HG03175 (cell line): ENCODE results near the gene ZNF316.
"Not testable (repeated sequence)": the region's sequence is repeated elsewhere in the genome, so short reads cannot be mapped to it uniquely, and the experiment has no call there.

Experiments
- ATAC-seq: cut with Tn5 transposase; IDR thresholded peaks from one replicate; pipeline ENCODE4 v1.9.1; 2021; ENCODE audit warnings: mild to moderate bottlenecking, moderate library complexity; ENCODE audit not compliant: unreplicated experiment

Gene ZNF316

DNA sequence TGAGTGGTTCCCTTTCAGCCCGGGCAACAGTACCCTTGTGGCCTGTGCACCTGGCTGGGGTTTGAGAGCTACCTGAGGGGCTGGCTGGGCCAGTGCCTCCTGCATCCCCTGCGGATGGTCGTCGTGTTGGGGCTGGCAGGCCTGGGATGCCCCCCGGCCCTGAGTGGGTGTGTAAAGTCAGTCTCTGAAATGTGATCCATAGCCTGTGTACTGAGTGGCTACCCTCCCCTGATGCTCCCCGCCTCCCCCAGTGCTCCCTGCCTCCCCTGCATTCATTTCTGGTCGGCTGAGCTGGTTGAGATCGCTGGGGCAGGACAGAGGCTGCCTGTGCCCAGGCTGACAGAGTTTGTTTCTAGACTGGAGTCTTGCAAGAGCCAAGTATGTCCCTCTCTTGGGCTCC, 9.3 kb downstream of the ZNF316 start:
- ATAC-seq: no peak

DNA sequence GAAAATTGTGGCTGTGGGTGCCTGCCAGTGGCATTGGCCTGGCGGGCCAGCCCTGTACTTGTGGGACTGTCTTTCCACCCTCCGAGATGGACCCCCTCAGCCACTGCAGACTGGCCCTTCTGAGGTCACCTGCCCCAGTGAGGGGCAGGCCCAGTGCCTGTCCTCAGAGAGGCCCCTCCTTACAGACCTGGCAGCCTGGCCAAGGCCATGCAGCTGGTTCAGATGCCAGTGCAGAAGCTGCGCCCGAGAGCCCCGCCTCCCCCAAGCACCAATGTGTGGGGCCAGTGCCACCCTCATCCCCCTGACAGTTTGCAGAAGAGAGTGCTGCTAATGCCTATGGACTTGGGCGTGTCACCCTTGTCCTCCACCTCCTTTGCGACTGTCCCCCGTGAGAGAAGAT, 10.0 kb downstream of the ZNF316 start:
- no peak for ATAC-seq

DNA sequence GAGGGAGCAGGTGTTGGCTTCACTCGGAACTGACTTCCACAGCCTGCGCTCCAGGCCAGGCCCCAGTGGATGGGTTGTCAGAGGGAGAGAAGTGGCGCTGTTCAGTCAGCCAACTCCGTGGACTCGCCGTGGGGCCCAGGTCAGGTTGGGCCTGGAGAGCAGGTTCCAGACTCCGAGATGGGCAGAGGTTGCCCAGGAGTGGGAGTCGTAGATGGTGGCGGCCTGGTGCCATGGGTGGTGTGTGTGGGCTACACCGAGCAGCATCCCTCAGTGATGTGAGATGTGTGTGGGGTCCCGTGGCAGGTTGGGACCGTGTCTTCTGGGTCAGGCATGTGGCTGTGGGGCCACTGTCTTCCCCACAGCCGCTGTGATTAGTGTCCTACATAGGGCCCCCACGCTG, 10.4 kb downstream of the ZNF316 start:
- ATAC-seq: no peak

- no peak for ATAC-seq
Measured at GRCh38 chr7:6648066-6648814, 11.1 kb downstream of the ZNF316 start.

- no peak for ATAC-seq
Measured at GRCh38 chr7:6648815-6649104, 11.6 kb downstream of the ZNF316 start.

DNA sequence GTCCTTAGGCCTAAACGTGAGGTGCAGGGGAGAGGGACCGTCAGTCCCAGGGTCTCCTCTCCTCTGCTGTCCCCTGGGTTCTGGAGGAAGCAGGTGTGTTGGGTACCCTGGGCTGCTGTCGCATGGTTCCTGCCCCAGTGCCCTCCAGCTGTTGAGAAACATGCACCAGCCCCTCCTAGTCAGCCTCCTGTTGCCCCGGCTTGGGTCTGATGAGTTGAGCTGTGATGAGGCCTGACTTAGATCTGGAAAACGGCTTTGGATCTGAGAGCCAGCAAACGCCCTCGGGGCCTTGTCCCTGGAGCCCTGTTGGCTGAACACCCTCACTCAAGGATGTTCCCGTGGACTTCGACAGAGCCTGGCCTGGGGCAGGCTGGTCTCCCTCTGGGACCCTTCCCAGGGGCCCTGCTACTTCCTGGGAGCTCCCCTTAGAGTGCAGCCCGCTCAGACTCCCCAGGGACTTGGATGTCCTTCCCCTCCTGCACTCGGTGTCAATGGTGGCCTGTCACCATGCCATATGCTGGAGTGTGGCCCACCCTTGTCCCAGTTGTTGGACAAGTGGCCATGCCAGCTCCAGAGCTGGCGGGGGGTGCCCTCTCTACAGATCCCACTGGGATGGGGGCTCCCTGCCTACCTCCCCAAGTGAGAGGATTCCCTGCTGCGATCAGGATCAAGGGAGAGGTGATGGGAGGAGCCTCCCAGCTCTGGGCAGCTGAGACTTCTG, 12.3 kb downstream of the ZNF316 start:
- ATAC-seq: no peak

- no peak for ATAC-seq
Measured at GRCh38 chr7:6650086-6650485, 13.0 kb downstream of the ZNF316 start.

DNA sequence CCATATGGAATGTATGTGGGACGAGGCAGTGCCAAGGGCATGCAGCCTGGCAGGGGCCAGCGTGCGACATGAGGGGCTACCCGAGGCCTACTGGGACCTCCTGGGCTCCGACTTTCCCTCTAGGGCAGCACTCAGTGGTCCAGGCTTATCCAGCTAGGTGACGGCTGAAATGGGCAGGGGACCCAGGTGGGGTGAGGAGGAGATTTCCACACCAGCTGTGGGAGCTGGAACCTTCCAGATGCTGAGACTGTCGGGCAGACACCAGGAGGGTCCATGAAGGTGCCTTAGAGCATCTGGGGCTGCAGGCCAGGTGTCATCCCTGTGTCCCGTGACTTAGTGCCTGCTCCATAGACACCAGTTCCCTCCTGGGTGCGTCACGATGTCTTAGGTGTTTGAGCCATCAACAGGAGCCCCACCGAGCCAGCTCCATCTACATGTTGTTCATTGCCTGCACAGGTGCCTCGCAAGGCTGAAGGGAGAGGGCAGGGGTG, 13.4 kb downstream of the ZNF316 start:
- ATAC-seq: no peak

DNA sequence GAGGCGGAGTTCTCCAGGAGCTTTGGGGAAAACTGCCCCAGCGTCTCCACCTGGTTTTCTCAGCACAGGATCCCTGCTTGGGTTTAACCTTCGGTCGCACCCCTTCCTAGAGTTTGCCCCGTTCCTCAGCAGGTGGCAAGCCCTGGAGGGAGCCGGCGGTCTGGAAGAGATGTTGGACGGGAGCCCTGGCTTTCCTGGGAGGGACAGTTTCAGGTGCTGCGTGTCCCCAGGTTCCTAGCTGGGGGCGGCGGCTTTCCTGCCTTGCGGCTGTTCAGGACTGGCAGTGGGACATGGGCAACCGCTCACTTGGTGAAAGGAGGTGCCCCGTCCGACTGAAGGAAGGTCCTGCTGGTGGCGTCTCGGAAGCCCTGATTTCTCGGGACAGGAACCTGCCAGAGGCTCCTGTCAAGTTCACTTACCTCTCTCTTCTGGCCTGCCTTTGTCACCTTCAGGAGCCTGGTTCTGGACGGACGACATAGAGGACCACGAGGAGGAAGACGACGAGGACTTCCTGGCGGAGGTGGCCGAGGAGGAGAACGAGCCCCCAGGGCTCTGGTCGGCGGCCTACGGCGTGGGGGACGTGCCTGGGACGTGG, 14.8 kb downstream of the ZNF316 start:
- ATAC-seq: no peak

GRCh38 chr7:6652446-6653011, 15.4 kb downstream of the ZNF316 start:
- no peak for ATAC-seq

- ATAC-seq: no peak
Measured at GRCh38 chr7:6653071-6654003, 16.2 kb downstream of the ZNF316 start.

DNA sequence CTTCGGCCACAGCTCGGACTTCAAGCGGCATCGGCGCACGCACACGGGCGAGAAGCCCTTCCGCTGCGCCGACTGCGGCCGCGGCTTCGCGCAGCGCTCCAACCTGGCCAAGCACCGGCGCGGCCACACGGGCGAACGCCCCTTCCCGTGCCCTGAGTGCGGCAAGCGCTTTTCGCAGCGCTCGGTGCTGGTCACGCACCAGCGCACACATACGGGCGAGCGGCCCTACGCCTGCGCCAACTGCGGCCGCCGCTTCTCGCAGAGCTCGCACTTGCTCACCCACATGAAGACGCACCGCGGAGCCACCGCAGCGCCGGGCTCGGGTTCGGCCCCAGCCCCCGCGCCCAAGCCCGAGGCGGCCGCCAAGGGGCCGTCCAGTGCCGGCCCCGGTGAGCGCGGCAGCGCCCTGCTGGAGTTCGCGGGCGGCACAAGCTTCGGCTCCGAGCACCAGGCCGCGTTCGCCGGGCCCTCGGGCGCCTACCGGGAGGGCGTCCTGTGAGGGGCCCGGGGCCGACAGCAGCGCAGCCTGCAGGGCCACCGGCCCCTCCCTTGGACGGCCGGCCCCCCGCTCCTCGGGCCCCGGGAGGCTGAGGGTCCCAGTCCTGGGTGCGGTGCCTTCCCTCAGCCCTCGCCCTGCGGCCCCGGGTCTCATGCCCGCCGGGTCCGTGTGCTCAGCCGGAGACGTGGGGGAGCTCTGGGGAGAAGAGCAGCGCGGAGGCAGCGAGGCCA, 17.2 kb downstream of the ZNF316 start:
- ATAC-seq: no peak

- ATAC-seq: no peak
Measured at GRCh38 chr7:6654842-6655610, 17.9 kb downstream of the ZNF316 start.

GRCh38 chr7:6655636-6656385, 18.7 kb downstream of the ZNF316 start:
- no peak for ATAC-seq

- no peak for ATAC-seq
Measured at GRCh38 chr7:6656413-6656812, 19.3 kb downstream of the ZNF316 start.

GRCh38 chr7:6658618-6659345, 21.7 kb downstream of the ZNF316 start:
- no peak for ATAC-seq

GRCh38 chr7:6670851-6671250, 33.7 kb downstream of the ZNF316 start:
- not testable (repeated sequence) for ATAC-seq

DNA sequence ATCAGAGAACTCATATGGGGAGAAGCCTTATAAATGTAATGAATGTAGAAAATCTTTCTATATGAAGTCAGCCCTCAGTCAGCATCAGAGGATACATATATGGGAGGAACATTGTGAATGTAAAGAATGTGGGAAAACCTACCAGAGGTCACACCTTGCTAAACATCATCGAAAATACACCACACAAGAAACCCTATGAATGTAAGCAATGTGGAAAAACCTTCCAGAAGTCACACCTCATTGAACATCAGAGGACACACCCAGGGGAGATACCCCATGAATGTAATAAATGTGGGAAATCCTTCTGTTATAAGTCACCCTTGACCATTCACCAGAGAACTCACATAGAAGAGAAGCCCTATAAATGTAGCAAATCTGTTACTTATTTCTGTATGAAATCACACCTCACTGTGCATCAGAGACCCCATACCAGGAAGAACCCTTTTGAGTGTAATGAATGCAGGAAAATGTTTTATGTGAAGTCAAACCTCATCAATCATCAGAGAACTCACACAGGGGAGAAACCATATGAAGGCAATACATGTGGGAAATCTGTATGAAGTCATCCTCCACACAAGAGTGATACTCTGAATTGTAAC, 38.8 kb downstream of the ZNF316 start:
- no peak for ATAC-seq
